Muscle layer of colon (tissue), 2 donors: ENCODE data around the gene THOP1.

Experiments used
- H3K27ac ChIP-seq: one replicate; pipeline ENCODE4 v1.7.0; 2013; ENCODE audit warnings: low read depth, mild to moderate bottlenecking, low read length, moderate library complexity
- H3K27me3 ChIP-seq, 2 donors: one replicate each; pipeline ENCODE4 v1.7.0; 2013; ENCODE audit warnings: low read length in 2 of 2, mild to moderate bottlenecking in 2 of 2; ENCODE audit not compliant: insufficient read depth in 2 of 2, control insufficient read depth in 1 of 2
- H3K36me3 ChIP-seq: one replicate; pipeline ENCODE4 v1.7.0; 2013; ENCODE audit warnings: mild to moderate bottlenecking, low read length; ENCODE audit not compliant: insufficient read depth
- H3K4me1 ChIP-seq: one replicate; pipeline ENCODE4 v1.7.0; 2013; ENCODE audit warnings: mild to moderate bottlenecking, low read length; ENCODE audit not compliant: insufficient read depth
- H3K4me3 ChIP-seq, 2 donors: one replicate each; pipeline ENCODE4 v1.7.0; 2013; ENCODE audit warnings: low read length in 2 of 2, low read depth in 1 of 2, mild to moderate bottlenecking in 1 of 2, moderate library complexity in 1 of 2
- H3K9ac ChIP-seq: one replicate; pipeline ENCODE4 v1.7.0; 2013; ENCODE audit warnings: low read length
- H3K9me3 ChIP-seq: one replicate; pipeline ENCODE4 v1.7.0; 2013; ENCODE audit warnings: mild to moderate bottlenecking, low read length
- donor health status: abdominal sarcoma.
- donor health status: Adenocarcinoma of cecum.

Gene THOP1

GRCh38 chr19:2837430-2837829 lies 52.1 kb downstream of the THOP1 start:
- H3K27me3 ChIP-seq, result no peaks in the 10 kb centered on the region
- H3K36me3 ChIP-seq, result peaks cover 23% of the 10 kb centered on the region
- H3K4me3 ChIP-seq, result no peak overlapping the region
- H3K9ac ChIP-seq, result no peak overlapping the region
- no peak overlapping the region for H3K27ac ChIP-seq
- peaks cover 26% of the 10 kb centered on the region for H3K9me3 ChIP-seq
- H3K4me1 ChIP-seq, result peaks cover 4% of the 10 kb centered on the region

- Histone ChIP-seq H3K27me3 (no peaks in the 10 kb centered on the region), H3K4me3 (peak within 1 kb of the TSS; percentile 81), H3K36me3 (no peaks in the 10 kb centered on the region), H3K9me3 (no peaks in the 10 kb centered on the region), H3K9ac (peak within 1 kb of the TSS; percentile 68), H3K27ac (peak within 1 kb of the TSS; percentile 96), H3K4me1 (peaks cover 8% of the 10 kb centered on the region)
Observed at GRCh38 chr19:2840794-2841791, 55.8 kb downstream of the THOP1 start, which contains the start of gene ZNF555. TSS of gene ZNF555 (plus strand) at chr19:2841475. CDS start at chr19:2841573, 98 bp downstream.

DNA sequence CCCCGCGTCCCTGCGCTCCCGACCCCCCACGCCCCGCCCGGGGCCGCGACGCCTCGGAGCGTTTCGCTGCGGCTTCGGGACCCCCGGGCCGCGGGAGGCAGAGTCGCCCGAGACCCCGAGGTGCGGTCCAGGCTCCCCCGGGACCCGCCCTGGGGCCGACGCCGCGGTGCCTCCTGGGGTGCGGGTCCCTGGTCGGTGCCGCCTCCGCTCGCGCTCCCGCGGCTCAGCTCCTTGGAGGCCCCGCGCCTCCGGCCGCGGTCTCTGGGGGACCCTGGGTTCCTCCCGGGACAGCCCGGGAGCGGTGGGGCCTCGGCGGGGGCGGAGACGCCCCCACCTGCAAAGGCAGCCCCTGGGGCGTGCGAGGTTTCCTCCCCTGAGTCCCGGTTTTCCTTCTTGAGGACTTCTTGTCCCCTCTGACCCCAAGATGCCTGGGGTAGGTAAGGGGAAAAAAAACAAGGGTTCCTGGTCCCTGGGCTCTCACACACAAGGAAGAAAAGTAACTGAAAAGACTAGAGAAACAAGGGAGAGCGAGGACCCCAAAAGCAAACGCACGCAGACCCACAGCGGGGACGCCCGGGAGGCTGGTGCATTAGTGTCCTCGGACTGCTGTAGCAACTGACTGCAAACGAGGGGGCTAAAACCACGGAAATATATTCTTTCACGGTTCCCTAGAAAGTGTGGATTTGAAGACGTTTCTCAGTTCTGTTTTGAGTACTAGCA lies 56.7 kb downstream of the THOP1 start:
- H3K36me3 ChIP-seq, result no peaks in the 10 kb centered on the region
- H3K9ac ChIP-seq, result peak overlapping the region; percentile 44
- H3K27me3 ChIP-seq, result no peaks in the 10 kb centered on the region
- peak overlapping the region; percentile 72 for H3K27ac ChIP-seq
- H3K4me1 ChIP-seq, result peaks cover 8% of the 10 kb centered on the region
- H3K9me3 ChIP-seq, result peaks cover 4% of the 10 kb centered on the region
- peak overlapping the region; percentile 81 for H3K4me3 ChIP-seq

DNA sequence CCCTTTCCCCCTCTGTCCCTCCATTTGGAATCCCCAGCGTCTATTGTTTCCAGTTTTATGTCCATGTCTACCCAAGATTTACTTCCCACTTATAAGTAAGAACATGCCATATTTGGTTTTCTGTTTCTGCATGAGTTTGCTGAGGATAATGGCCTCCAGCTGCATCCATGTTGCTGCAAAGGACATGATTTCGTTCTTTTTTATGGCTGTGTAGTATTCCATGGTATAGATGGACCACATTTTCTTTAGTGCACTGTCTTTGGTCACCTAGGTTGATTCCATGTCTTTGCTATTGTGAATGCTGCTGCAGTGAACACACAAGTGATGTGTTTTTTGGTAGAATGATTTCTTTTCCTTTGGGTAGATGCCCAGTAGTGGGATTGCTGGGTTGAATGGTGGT lies 59.8 kb downstream of the THOP1 start:
- H3K9ac ChIP-seq, result no peak overlapping the region
- peaks cover 13% of the 10 kb centered on the region for H3K9me3 ChIP-seq
- no peak overlapping the region for H3K4me3 ChIP-seq
- H3K27ac ChIP-seq, result no peak overlapping the region
- H3K27me3 ChIP-seq, result no peaks in the 10 kb centered on the region
- peaks cover 8% of the 10 kb centered on the region for H3K4me1 ChIP-seq
- no peaks in the 10 kb centered on the region for H3K36me3 ChIP-seq

DNA sequence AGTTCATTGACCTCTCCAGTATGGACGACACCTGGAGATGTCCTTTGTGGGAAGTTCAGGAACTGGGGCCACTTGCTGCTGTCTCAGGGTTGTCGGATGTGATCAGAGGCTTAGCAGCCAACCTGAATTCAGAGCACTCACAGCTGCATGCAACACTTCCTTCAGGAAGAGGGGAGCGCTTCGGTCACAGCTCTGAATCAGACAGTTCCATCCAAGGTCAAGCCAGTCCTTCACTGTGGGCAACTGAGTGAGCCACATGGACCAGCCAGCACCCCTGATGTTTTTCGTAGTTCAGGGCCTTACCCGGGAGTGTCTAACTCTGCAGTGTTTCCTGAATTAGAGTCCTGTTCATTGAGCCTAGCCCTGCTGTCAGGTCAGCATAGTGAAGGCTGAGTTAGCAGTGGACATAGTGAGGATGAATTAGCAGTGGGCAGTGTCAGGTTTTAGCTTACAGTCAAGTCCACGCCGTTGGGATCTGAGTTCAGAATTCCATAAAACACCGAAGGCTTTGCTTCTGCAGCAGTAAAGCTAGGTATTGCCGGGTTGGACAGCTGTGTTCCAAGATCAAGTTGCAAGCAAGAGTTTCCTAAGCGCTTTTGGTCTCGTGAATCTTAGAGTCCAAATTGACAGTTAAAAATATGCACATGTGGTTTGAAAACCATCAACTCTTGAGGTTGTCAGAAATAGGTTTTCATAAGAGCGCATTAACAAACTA lies 61.0 kb downstream of the THOP1 start:
- no peak overlapping the region for H3K9ac ChIP-seq
- peaks cover 10% of the 10 kb centered on the region for H3K36me3 ChIP-seq
- H3K4me1 ChIP-seq, result peaks cover 8% of the 10 kb centered on the region
- peaks cover 23% of the 10 kb centered on the region for H3K9me3 ChIP-seq
- H3K27me3 ChIP-seq, result no peaks in the 10 kb centered on the region
- H3K27ac ChIP-seq, result no peak overlapping the region
- H3K4me3 ChIP-seq, result no peak overlapping the region

- Histone ChIP-seq H3K27ac (no peak overlapping the region), H3K36me3 (peaks cover 22% of the 10 kb centered on the region), H3K9ac (no peak overlapping the region), H3K4me3 (no peak overlapping the region), H3K9me3 (peaks cover 34% of the 10 kb centered on the region), H3K27me3 (no peaks in the 10 kb centered on the region), H3K4me1 (peaks cover 4% of the 10 kb centered on the region)
Observed at GRCh38 chr19:2847507-2847906, 62.2 kb downstream of the THOP1 start.

DNA sequence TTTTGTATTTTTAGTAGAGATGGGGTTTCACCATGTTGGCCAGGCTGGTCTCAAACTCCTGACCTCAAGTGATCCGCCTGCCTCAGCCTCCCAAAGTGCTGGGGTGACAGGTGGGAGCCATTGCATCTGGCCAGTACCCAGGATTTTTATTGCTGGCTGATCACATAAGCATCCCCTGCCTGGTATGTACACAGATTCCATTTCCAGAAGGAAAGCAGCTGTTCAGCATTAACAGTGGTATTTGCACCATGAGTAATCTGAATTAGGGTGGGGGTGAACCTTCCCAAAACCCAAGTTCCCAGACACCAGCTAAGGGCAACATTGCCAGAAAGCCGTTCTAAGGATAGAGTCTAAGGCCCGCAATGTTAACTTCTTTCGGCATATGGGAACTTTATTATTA lies 63.3 kb downstream of the THOP1 start:
- H3K27ac ChIP-seq, result no peak overlapping the region
- no peaks in the 10 kb centered on the region for H3K4me1 ChIP-seq
- peaks cover 45% of the 10 kb centered on the region for H3K9me3 ChIP-seq
- no peaks in the 10 kb centered on the region for H3K27me3 ChIP-seq
- peaks cover 33% of the 10 kb centered on the region for H3K36me3 ChIP-seq
- H3K9ac ChIP-seq, result no peak overlapping the region
- H3K4me3 ChIP-seq, result no peak overlapping the region

GRCh38 chr19:2850256-2850925 lies 65.1 kb downstream of the THOP1 start:
- Histone ChIP-seq H3K4me1 (no peaks in the 10 kb centered on the region), H3K9me3 (peaks cover 60% of the 10 kb centered on the region), H3K27me3 (no peaks in the 10 kb centered on the region), H3K4me3 (peak overlapping the region in 1 of 2 donors; percentile 19), H3K27ac (no peak overlapping the region), H3K9ac (no peak overlapping the region), H3K36me3 (peaks cover 41% of the 10 kb centered on the region)

GRCh38 chr19:2852598-2852997 lies 67.3 kb downstream of the THOP1 start:
- Histone ChIP-seq H3K4me3 (peak overlapping the region in 1 of 2 donors; percentile 30), H3K27ac (no peak overlapping the region), H3K27me3 (no peaks in the 10 kb centered on the region), H3K9me3 (peaks cover 65% of the 10 kb centered on the region), H3K9ac (no peak overlapping the region), H3K4me1 (no peaks in the 10 kb centered on the region), H3K36me3 (peaks cover 41% of the 10 kb centered on the region)

DNA sequence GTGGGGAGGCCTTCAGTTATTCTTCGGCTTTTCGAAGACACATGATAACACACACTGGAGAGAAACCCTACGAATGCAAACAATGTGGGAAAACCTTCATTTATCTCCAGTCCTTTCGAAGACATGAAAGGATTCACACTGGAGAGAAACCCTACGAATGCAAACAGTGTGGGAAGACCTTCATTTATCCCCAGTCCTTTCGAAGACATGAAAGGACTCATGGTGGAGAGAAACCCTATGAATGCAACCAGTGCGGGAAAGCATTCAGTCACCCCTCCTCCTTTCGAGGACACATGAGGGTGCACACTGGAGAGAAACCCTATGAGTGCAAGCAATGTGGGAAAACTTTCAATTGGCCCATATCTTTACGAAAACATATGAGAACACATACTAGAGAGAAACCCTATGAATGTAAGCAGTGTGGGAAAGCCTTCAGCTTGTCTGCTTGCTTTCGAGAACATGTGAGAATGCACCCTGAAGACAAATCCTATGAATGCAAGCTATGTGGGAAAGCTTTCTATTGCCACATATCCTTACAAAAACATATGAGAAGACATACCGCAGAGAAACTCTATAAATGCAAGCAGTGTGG lies 67.8 kb downstream of the THOP1 start:
- H3K36me3 ChIP-seq, result peaks cover 41% of the 10 kb centered on the region
- H3K27me3 ChIP-seq, result no peaks in the 10 kb centered on the region
- peaks cover 67% of the 10 kb centered on the region for H3K9me3 ChIP-seq
- H3K9ac ChIP-seq, result no peak overlapping the region
- H3K4me1 ChIP-seq, result no peaks in the 10 kb centered on the region
- peak overlapping the region in 1 of 2 donors; percentile 30 for H3K4me3 ChIP-seq
- H3K27ac ChIP-seq, result no peak overlapping the region
